ENCODE data around the gene CATSPER1. TPM values are rescaled to one million over a fixed set of nuclear protein-coding genes. Genes with fewer than 3 reads are reported as not detected.

Gene CATSPER1
- not detected for total RNA-seq

GRCh38 chr11:66026017-66026529, at the start of gene CATSPER1:
Gene CATSPER1, minus strand, starts transcription at chr11:66026479. Its CDS starts 100 bp downstream, at chr11:66026379.

GRCh38 chr11:66069715-66070603, 43.7 kb upstream of the CATSPER1 start, which contains the start of gene PACS1:
Gene PACS1, plus strand, starts transcription at chr11:66070272. Its CDS starts 215 bp downstream, at chr11:66070487.

GRCh38 chr11:66051766-66052663, 25.7 kb upstream of the CATSPER1 start, which contains the start of gene SF3B2:
Gene SF3B2, plus strand, starts transcription at chr11:66052364. Its CDS starts 21 bp downstream, at chr11:66052385.

GRCh38 chr11:66048547-66049323, 22.5 kb upstream of the CATSPER1 start, which contains the start of gene GAL3ST3:
Gene GAL3ST3, minus strand, starts transcription at chr11:66049161. Its CDS starts 3,746 bp downstream, at chr11:66045415.

GRCh38 chr11:66011785-66012303, 14.4 kb downstream of the CATSPER1 start, which contains the start of gene CST6:
Gene CST6, plus strand, starts transcription at chr11:66012008. Its CDS starts 37 bp downstream, at chr11:66012045.

GRCh38 chr11:66001942-66002647, 24.2 kb downstream of the CATSPER1 start, which contains the start of the genes BANF1 and EIF1AD:
Gene BANF1, plus strand, starts transcription at chr11:66002503. Its CDS starts 748 bp downstream, at chr11:66003251.
Gene EIF1AD, minus strand, starts transcription at chr11:66002157. Its CDS starts 1,768 bp downstream, at chr11:66000389.

Other genes starting within 250 kb of the CATSPER1 start
- gene AP5B1, start 245.5 kb downstream of the CATSPER1 start, total RNA-seq: 8.6 TPM
- 0.49 TPM for gene OVOL1, start 239.4 kb downstream of the CATSPER1 start, total RNA-seq
- gene SNX32, start 192.5 kb downstream of the CATSPER1 start, total RNA-seq: 3.1 TPM
- 451 TPM for gene CFL1, start 168.3 kb downstream of the CATSPER1 start, total RNA-seq
- 42.3 TPM for gene MUS81, start 166.0 kb downstream of the CATSPER1 start, total RNA-seq
- 65.5 TPM for gene EFEMP2, start 153.7 kb downstream of the CATSPER1 start, total RNA-seq
- 0.77 TPM for gene CTSW, start 146.6 kb downstream of the CATSPER1 start, total RNA-seq
- gene FIBP, start 138.0 kb downstream of the CATSPER1 start, total RNA-seq: 67.0 TPM
- 21.2 TPM for gene CCDC85B, start 135.8 kb downstream of the CATSPER1 start, total RNA-seq
- gene FOSL1, start 126.1 kb downstream of the CATSPER1 start, total RNA-seq: not detected
- gene C11orf68, start 107.4 kb downstream of the CATSPER1 start, total RNA-seq: 19.1 TPM
- gene DRAP1, start 107.1 kb downstream of the CATSPER1 start, total RNA-seq: 54.6 TPM
- gene TSGA10IP, start 81.0 kb downstream of the CATSPER1 start, total RNA-seq: not detected
- gene SART1, start 64.7 kb downstream of the CATSPER1 start, total RNA-seq: 55.1 TPM
- 34.6 TPM for gene EIF1AD, start 24.3 kb downstream of the CATSPER1 start, total RNA-seq
- gene BANF1, start 24.0 kb downstream of the CATSPER1 start, total RNA-seq: 17.2 TPM
- not detected for gene CST6, start 14.5 kb downstream of the CATSPER1 start, total RNA-seq
- gene GAL3ST3, start 22.7 kb upstream of the CATSPER1 start, total RNA-seq: 8.4 TPM
- gene SF3B2, start 25.9 kb upstream of the CATSPER1 start, total RNA-seq: 125 TPM
- 49.3 TPM for gene PACS1, start 43.8 kb upstream of the CATSPER1 start, total RNA-seq
- 32.8 TPM for gene KLC2, start 231.2 kb upstream of the CATSPER1 start, total RNA-seq
- 63.8 TPM for gene RAB1B, start 242.2 kb upstream of the CATSPER1 start, total RNA-seq

Data from camera-type eye (tissue), 1 donor.